T1000 (cell line): Measurements from ENCODE around the gene SLC38A6.
A peak's percentile ranks its signal among the peaks of the same experiment; 100 is the strongest.

Experiments
- DNase-seq: peaks from one replicate; lab custom pipeline; 2025; ENCODE audit warnings: mixed read lengths; lab: John Stamatoyannopoulos, UW

SLC38A6 gene

GRCh38 chr14:60980811-60981632 lies at the start of gene SLC38A6, which contains the start of gene TRMT5:
TSS of gene SLC38A6 (plus strand) at chr14:60981245. CDS start at chr14:60981278, 33 bp downstream.
TSS of gene TRMT5 (minus strand) at chr14:60981079. CDS start at chr14:60980973, 106 bp downstream.
- DNase-seq, result peak; percentile 93

GRCh38 chr14:60933920-60934655 lies 47.0 kb upstream of the SLC38A6 start:
- no peak for DNase-seq

GRCh38 chr14:60935319-60935718 lies 45.7 kb upstream of the SLC38A6 start:
- no peak for DNase-seq

GRCh38 chr14:60943637-60944032 lies 37.4 kb upstream of the SLC38A6 start:
- DNase-seq, result no peak

GRCh38 chr14:60944204-60944603 lies 36.8 kb upstream of the SLC38A6 start:
- no peak for DNase-seq

- DNase-seq, result no peak
These were observed 35.1 kb upstream of the SLC38A6 start for GRCh38 chr14:60945984-60946383.

- no peak for DNase-seq
These were observed 34.3 kb upstream of the SLC38A6 start for GRCh38 chr14:60946773-60947172.

- DNase-seq, result no peak
These were observed 29.1 kb upstream of the SLC38A6 start for GRCh38 chr14:60951776-60952435.

- no peak for DNase-seq
These were observed 24.8 kb upstream of the SLC38A6 start for GRCh38 chr14:60956202-60956601.

GRCh38 chr14:60956632-60957031 lies 24.4 kb upstream of the SLC38A6 start:
- DNase-seq, result no peak

- DNase-seq, result no peak
These were observed 22.9 kb upstream of the SLC38A6 start for GRCh38 chr14:60958146-60958545.

GRCh38 chr14:60963761-60964160 lies 17.3 kb upstream of the SLC38A6 start:
- DNase-seq, result no peak

- DNase-seq, result no peak
These were observed 16.1 kb upstream of the SLC38A6 start for GRCh38 chr14:60964904-60965303.

GRCh38 chr14:60965402-60965801 lies 15.6 kb upstream of the SLC38A6 start:
- no peak for DNase-seq

- no peak for DNase-seq
These were observed 12.9 kb upstream of the SLC38A6 start for GRCh38 chr14:60968099-60968498.

- no peak for DNase-seq
These were observed 12.4 kb upstream of the SLC38A6 start for GRCh38 chr14:60968671-60969070.

GRCh38 chr14:60970146-60970545 lies 10.9 kb upstream of the SLC38A6 start:
- DNase-seq, result no peak

- DNase-seq, result no peak
These were observed 9.8 kb upstream of the SLC38A6 start for GRCh38 chr14:60971271-60971670.

- DNase-seq, result no peak
These were observed 8.8 kb upstream of the SLC38A6 start for GRCh38 chr14:60972295-60972694.

- no peak for DNase-seq
These were observed 8.0 kb upstream of the SLC38A6 start for GRCh38 chr14:60973070-60973469.

GRCh38 chr14:60974090-60974651 lies 6.9 kb upstream of the SLC38A6 start:
- no peak for DNase-seq

- DNase-seq, result no peak
These were observed 5.5 kb upstream of the SLC38A6 start for GRCh38 chr14:60975551-60975950.
